Measurements from ENCODE around the gene UNCX.
A peak's percentile ranks its signal among the peaks of the same experiment; 100 is the strongest.

Gene UNCX

DNA sequence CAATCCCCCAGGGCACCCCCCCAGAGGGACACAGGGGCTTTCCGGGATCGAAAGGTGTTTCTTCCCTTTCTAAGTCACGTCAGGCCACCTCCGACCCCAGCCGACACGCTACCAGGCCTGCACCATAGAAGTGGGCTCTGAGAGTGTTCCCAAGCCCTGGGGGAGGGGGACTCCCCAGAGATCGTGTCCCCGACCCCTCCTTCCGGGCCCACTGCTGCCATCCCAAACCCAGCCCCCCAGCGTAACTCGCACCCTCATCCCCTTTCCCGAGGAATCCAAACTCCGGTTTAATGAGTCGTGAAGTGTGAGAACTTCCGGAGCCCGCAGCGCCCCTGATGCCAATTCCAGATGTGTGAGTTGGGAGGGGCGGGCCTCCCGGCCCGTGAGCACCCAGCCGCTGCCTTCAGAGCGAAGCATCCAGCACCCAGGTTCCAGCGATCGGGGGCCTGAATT lies 11.3 kb downstream of the UNCX start:
- ATAC-seq (no peak), DNase-seq (no peak)
- no peaks in the 10 kb centered on the region for H3K9me3 Mint-ChIP-seq
- peaks cover 90% of the 10 kb centered on the region for H3K27me3 Mint-ChIP-seq
- no peak overlapping the region for H3K4me3 Mint-ChIP-seq
- peaks cover 36% of the 10 kb centered on the region for H3K4me1 Mint-ChIP-seq
- no peak overlapping the region for H3K27ac Mint-ChIP-seq

DNA sequence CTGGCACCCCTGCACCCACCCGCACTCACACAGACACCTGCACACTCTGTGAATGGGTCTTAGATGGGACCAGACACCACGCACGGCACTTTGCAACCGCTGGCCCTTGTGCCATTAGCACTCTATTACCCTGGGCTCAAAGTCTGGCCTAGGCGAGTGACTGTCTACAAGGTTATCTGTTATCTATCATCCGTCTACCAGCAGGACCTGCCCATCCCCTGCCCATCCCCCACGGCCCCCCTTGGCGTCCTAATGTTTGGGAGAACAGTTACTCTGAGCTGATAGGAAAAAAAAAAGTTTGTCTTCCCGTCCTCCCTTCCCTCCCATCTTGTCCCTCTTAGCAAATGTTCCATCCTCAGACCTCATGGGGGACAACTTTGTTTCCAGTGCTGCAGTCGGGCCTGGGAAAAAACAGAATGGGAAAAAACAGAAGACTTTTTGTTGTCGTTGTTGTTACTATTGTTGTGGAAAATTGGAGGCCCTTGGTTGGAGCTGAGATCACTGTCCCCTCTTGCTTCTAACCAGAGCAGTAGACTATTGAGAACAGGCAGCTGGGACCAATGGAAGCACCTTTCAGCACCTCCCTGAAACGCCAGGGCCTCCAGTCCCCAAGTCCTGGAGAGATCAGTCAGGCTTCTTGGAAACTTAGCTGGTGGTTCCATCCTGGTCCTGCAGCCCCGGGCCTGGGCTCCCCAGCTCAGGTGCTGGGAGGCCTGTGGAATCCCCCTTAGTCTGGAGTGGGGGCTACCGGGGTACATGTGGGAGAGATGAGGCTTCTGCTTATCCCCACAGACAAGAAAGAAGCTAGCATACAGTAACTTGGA lies 12.2 kb downstream of the UNCX start:
- no peak for DNase-seq
- Mint-ChIP-seq H3K4me3 (no peak overlapping the region), H3K9me3 (no peaks in the 10 kb centered on the region), H3K27ac (no peak overlapping the region), H3K27me3 (peaks cover 90% of the 10 kb centered on the region), H3K4me1 (peaks cover 41% of the 10 kb centered on the region)
- ATAC-seq, result no peak

DNA sequence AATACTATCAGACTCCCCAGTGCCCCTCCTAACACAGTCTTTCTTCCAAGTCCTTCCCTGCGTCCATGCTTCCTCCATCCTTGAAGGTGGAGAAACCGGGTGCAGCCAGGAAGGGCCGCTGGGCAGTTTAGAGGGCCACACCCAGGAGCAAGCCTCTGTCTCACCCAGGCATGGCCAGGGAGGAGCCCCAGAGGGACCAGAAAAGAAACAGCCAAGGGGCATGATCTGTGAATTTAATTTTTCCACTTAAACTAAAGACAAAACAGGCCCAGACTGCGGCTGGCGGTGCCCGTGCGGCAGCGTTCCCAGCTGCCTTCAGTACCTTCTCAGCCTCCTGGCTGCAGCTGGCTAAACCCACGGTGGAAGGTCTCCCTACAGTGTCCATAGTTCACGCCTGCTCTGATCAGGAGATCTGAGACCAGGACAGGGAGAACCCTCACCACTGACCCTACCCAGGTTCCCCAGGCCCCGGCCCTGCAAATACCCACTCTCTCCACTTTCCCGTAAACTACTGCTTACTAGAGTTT lies 12.9 kb downstream of the UNCX start:
- peaks cover 90% of the 10 kb centered on the region for H3K27me3 Mint-ChIP-seq
- no peak overlapping the region for H3K27ac Mint-ChIP-seq
- H3K4me1 Mint-ChIP-seq, result peaks cover 34% of the 10 kb centered on the region
- no peak overlapping the region for H3K4me3 Mint-ChIP-seq
- H3K9me3 Mint-ChIP-seq, result no peaks in the 10 kb centered on the region
- DNase-seq (no peak), ATAC-seq (no peak)

DNA sequence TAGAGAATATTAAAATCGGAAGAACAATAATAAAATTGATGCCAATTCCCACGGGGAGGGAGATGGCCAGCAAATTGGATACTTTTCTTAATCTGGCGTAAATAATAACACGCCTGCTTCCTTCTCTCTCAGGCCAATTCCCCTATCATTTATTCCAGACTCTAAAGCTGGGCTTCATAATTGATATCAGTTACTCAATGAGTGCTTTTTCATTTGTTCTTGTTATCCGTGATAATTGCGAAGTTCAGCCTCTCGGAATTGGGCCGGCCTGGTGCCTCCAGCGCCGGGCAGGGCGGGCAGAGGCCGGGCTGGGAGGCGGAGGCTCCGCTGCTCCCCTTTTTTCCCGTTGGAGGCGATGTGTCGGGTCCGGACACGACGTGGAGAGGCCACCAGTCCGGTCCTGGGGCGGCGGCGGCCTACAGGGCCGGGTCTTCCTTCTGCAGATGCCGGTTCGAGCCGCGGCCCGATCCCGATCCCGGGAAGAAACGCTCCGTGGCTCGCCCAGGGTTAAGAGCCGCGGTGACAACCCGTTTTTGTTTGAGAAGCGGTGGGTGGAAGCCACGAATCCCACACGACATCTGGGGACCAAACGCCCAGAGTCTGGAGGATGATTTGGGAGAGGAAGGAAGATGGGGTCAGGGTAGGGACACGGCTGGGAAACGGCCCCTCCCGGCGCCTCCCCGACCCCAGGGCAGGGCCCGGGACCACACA lies 13.6 kb downstream of the UNCX start:
- Mint-ChIP-seq H3K27ac (no peak overlapping the region), H3K9me3 (no peaks in the 10 kb centered on the region), H3K4me3 (peak overlapping the region in 1 of 2 donors; percentile 63)

DNA sequence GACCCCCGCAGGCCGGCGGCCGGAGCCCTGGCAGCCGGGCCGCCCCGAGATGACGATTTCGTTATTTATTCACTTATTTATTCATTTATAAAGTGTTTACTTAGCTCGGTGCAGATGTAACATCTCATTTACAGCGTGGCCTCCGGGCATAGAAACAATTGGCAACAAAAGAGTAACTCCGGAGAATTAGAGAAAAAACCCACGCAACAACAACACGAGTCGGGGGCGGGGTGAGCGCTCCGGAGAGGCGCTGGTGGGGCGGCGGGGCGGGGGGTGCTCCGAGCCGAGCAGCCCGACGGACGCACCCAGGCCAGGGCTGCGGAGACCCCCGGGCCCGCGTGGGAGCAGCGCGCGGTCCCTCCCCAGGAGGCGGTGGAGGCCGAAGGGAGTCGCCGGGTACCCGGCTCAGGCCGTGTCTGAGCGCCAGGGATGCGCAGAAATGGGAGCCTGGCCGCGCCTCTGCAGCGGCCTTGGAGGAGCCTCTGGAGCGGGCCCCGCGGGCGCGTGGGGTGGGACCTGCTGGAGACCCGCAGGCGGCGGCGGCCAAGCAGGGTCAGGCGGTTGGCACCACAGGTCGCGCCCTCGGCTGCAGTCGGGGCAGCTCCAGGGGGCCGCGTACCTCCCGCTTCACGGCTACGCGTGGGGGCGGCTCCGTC lies 14.3 kb downstream of the UNCX start:
- Mint-ChIP-seq H3K27me3 (peaks cover 88% of the 10 kb centered on the region), H3K9me3 (no peaks in the 10 kb centered on the region)
- ATAC-seq, result peak; percentile 14

More for the DNA sequence above, 13.6 kb downstream of the UNCX start:
- H3K27me3 Mint-ChIP-seq, result peaks cover 90% of the 10 kb centered on the region
- no peak for ATAC-seq
- H3K4me1 Mint-ChIP-seq, result peaks cover 30% of the 10 kb centered on the region
- DNase-seq, result no peak

DNA sequence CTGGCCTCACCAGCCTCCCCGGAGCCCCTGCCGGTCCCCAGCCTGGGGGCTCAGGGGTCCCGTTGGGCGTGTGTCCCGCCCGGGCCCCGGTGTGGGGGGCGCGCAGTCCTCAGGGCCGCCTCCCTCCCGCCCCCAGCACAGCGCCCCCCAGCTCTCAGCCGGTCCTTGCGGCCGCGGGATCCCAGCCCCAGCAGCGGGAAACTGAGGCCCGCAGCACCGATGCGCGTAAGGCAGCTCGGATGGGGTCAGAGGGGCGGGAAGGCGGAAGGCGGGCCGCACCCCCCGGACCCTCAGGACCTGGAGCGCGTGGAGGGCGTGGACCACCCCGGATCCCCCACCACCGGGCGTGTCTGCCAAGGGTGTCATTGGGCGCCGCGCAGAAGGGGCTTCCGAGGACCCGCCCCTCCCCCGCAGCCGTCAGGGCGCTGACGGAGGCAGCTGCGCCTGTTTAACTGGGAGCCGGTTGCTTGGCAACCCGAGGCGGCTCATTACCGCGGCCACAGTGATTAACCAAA lies 14.9 kb downstream of the UNCX start:
- no peaks in the 10 kb centered on the region for H3K9me3 Mint-ChIP-seq

More for the DNA sequence above, 14.3 kb downstream of the UNCX start:
- DNase-seq, result no peak
- no peak overlapping the region for H3K27ac Mint-ChIP-seq
- H3K4me3 Mint-ChIP-seq, result no peak overlapping the region
- H3K4me1 Mint-ChIP-seq, result peaks cover 30% of the 10 kb centered on the region

DNA sequence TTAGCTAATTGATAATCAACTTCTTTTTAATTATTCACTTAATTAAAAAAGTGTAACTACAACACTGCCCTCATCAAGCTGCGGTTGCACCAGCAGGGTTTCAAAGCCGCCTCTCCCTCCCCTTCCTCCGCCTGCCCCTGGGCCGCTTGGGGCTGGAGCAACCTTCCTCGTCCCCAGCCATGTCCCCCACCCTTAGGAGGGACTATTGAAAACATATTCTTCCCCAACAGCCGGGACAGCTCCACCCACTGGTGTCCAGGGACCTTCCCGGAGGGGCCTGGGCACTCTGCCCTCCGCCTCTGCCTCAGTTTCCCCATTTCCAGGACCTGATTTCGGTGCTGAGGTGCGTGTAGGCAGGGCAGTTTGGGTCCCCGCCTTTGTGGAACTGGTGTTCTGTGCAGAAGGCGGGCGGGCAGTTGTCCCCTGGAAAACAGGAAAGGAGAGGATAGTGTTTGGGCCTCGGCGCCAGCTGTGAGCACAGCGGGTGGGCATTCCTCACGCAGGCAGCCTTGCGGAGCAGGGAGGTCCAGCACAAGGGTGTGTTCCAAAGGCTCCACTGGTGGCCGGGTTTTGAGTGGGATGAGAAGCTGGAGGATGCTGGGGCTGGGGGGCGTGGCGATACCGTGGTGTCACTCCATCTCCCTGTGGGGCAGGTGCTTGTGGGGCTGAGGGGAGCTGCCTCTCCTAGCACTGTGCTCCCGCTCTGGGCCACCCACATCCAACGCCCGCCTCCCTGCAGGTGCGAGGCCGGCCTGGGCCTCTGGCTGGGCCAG lies 15.7 kb downstream of the UNCX start:
- H3K27ac Mint-ChIP-seq, result no peak overlapping the region
- no peak for DNase-seq
- peaks cover 88% of the 10 kb centered on the region for H3K27me3 Mint-ChIP-seq
- peak; percentile 45 for ATAC-seq
- peaks cover 30% of the 10 kb centered on the region for H3K4me1 Mint-ChIP-seq
- H3K9me3 Mint-ChIP-seq, result no peaks in the 10 kb centered on the region
- H3K4me3 Mint-ChIP-seq, result peak overlapping the region in 1 of 2 donors; percentile 22

More for the DNA sequence above, 14.9 kb downstream of the UNCX start:
- ATAC-seq, result peak; percentile 19
- peak overlapping the region; percentile 35 to 69 for H3K4me3 Mint-ChIP-seq
- no peak for DNase-seq
- H3K27me3 Mint-ChIP-seq, result peaks cover 87% of the 10 kb centered on the region
- H3K4me1 Mint-ChIP-seq, result peaks cover 30% of the 10 kb centered on the region
- no peak overlapping the region for H3K27ac Mint-ChIP-seq

DNA sequence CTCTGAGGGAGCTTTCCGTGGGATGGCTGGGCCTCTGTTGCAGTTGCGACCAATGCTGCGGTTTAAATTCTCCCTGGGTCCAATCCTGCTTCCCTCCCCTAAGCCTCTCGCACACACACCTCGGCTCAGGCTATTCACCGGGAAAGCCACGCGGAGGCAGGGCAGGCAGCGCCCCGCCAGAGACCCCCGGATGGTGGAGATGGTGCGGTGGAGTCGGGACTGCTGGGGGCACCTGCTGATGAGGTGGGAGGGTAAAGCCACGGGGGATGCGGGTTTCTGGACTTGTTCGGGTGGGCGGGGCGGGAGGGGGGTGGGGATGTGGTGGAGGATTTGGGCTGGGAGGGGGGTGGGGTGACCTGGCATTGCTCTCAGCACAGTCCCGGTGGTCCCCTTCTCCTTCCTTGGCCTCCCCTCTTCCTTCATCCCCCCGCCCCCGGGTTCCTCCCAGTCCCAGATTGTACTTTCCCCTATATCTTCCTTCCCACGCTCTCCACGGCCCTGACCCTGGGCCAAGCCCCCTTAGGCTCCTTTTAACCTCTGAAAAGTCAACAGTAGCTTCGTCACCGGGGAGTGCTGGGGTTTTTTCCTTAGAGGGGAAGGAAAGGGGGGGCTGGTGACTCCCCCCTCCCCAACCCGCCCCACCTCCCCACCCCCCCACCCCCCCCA lies 16.4 kb downstream of the UNCX start:
- peaks cover 30% of the 10 kb centered on the region for H3K4me1 Mint-ChIP-seq
- ATAC-seq (no peak), DNase-seq (no peak)
- no peak overlapping the region for H3K4me3 Mint-ChIP-seq
- H3K9me3 Mint-ChIP-seq, result no peaks in the 10 kb centered on the region
- peaks cover 88% of the 10 kb centered on the region for H3K27me3 Mint-ChIP-seq
- H3K27ac Mint-ChIP-seq, result no peak overlapping the region

DNA sequence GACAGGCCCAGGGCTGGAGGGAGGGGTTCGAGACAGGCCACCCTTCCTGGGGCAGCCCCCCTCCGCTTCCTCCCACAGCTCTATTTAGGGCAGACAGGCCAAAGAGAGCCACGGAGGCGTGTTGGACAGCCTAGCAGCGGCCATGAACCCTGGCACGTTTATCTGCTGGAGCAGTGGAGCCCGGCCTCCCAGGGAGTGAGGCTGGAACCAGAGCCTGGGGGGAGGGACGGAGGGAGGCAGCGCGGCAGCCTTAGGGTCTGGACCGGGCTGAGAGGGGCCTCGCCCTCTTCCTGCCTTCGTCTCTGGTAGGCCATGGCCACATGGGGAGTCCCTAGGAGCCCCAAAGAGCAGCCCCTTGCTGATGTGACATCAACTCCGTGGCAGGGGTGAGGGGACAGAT lies 17.1 kb downstream of the UNCX start:
- no peak overlapping the region for H3K4me3 Mint-ChIP-seq
- no peak overlapping the region for H3K27ac Mint-ChIP-seq
- H3K9me3 Mint-ChIP-seq, result no peaks in the 10 kb centered on the region
- no peak for ATAC-seq
- H3K4me1 Mint-ChIP-seq, result peaks cover 32% of the 10 kb centered on the region
- no peak for DNase-seq
- peaks cover 88% of the 10 kb centered on the region for H3K27me3 Mint-ChIP-seq

DNA sequence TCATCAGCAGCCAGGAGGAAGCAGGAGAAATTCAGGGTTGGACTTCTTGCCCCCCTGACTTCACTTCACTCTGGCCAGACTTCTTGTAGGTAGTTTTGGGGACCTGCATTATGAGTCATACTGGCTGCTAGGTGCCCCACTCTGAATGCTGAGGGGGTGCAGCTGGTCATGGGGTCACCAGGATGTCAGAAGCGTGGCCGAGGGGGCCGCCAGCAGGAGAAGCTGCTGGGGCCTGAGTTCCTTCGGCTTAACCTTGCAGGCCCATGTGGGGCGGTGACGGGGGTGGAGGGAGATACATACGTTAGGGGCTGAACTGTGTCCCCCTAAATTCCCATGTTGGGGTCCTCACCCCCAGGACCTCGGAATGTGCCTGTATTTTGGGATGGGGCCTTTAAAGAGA lies 18.2 kb downstream of the UNCX start:
- Mint-ChIP-seq H3K9me3 (no peaks in the 10 kb centered on the region), H3K4me3 (no peak overlapping the region), H3K27ac (no peak overlapping the region), H3K4me1 (peaks cover 32% of the 10 kb centered on the region), H3K27me3 (peaks cover 88% of the 10 kb centered on the region)
- DNase-seq (no peak), ATAC-seq (no peak)

DNA sequence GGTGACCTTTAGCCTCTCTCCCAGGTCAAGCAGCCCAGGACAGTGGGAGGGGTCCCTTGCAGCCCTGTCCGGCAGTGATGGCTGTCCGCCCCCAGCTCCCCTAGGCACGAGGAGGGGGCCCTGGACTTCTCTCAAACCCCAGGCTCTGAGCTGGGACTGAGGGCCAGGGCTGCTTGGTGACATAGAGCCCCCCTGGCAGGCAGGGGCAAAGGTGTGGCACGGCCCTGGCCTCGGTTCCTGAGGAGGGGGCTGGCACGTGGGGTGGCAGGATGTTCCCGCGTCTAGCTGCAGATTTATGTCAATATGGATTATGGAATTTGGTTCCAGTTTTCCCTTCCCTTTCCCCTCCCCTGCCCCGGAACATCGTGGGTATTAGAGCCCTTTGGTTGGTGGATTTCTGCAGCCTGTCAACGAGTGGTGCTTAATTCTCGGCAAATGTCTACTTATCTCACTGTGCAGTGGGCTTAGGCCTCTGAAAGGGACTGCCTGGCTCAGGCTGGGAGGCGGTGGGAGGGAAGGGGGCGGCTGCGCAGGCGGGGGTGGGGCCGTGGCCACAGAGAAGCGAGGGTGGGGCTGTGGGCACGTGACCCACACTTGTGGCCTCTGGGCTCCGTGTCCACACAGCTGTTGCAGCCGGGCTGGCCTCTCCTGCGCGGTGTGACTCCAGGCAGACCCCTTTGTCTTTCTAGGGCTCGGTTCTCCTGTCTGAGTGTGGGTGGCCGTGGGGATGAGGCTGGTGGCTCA lies 19.3 kb downstream of the UNCX start:
- no peak overlapping the region for H3K27ac Mint-ChIP-seq
- H3K4me3 Mint-ChIP-seq, result no peak overlapping the region
- H3K9me3 Mint-ChIP-seq, result no peaks in the 10 kb centered on the region
- DNase-seq, result no peak
- H3K4me1 Mint-ChIP-seq, result peaks cover 26% of the 10 kb centered on the region
- H3K27me3 Mint-ChIP-seq, result peaks cover 88% of the 10 kb centered on the region
- no peak for ATAC-seq

DNA sequence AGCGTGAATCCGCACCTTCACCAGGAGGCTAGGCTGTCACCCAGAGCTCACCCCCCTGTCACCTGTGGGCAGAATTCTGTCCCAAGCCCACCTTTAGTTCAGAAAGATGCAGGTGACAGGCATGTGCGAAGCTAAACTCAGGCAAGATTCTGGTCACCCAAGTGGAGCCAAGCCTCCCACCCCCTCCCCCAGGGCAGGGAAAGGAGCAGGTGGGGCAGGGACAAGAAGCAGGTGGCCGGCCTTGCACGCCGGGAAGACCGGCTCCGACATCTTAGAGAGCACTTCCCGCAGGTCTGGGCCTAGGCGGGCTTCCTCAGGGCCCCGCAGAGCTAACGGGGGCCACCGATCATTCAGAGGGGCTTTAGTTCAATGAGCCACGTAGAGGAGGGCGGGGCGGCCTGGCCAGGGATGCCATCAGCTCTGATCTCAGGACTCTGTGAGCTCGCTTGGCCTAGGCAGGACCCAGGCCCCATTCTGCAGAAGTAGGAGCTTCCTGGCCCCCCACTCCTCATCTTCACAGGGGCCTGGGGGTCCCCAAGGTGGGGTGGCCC lies 19.9 kb downstream of the UNCX start:
- H3K27ac Mint-ChIP-seq, result no peak overlapping the region
- no peak overlapping the region for H3K4me3 Mint-ChIP-seq
- H3K4me1 Mint-ChIP-seq, result peaks cover 26% of the 10 kb centered on the region
- H3K9me3 Mint-ChIP-seq, result no peaks in the 10 kb centered on the region
- H3K27me3 Mint-ChIP-seq, result peaks cover 92% of the 10 kb centered on the region
- DNase-seq, result no peak
- ATAC-seq, result no peak

DNA sequence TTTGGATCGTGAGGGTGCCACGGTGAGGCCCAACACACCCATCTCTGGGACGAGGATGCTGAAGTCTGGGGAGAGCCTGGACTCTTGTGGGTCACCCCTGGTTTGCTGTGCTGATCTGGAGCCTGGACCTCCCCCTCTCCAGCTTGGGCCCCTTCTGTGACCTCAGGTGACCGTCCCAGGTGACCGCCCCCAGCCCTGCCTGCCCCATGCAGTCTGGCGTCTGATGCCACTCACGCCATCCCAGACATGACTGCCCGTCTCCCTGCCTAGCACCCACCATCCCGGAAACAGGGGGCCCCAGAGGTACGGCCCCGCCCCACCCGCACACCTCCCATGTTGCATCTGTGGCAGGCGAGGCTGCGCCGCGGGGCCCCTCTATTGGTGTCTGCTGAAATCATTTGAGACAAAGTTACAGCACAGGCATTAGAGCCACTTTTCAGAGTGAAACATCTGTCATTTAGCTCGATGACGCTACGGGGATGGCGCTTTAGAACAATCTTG lies 21.1 kb downstream of the UNCX start:
- Mint-ChIP-seq H3K27ac (no peak overlapping the region), H3K9me3 (no peaks in the 10 kb centered on the region), H3K4me1 (peaks cover 14% of the 10 kb centered on the region), H3K27me3 (peaks cover 91% of the 10 kb centered on the region), H3K4me3 (no peak overlapping the region)
- DNase-seq, result no peak
- no peak for ATAC-seq
